Limb (tissue), 2 donors: ENCODE measurements around the gene SCAMP2.
"Not testable (repeated sequence)": the region's sequence is repeated elsewhere in the genome, so short reads cannot be mapped to it uniquely, and the experiment has no call there.

Source experiments
- DNase-seq, 2 donors: peaks; one replicate each; pipeline ENCODE4 v3.0.0-alpha.2; 2016; ENCODE audit errors: extremely low spot score in 2 of 2

Gene SCAMP2

GRCh38 chr15:74873036-74873755, at the start of gene SCAMP2:
SCAMP2 (minus strand) TSS chr15:74873365; CDS start chr15:74873255, 110 bp downstream.
- DNase-seq, result peak; percentile 96 to 97

- no peak for DNase-seq
These were observed 47.3 kb upstream of the SCAMP2 start for GRCh38 chr15:74920456-74920855.

- no peak for DNase-seq
These were observed 44.5 kb upstream of the SCAMP2 start for GRCh38 chr15:74917676-74918075.

- not testable (repeated sequence) for DNase-seq
These were observed 40.6 kb upstream of the SCAMP2 start for GRCh38 chr15:74913799-74914198.

GRCh38 chr15:74913041-74913440, 39.9 kb upstream of the SCAMP2 start:
- no peak for DNase-seq

- no peak for DNase-seq
These were observed 35.5 kb upstream of the SCAMP2 start for GRCh38 chr15:74908635-74909034.

- no peak for DNase-seq
These were observed 34.2 kb upstream of the SCAMP2 start for GRCh38 chr15:74907163-74907870.

- peak; percentile 91 to 95 for DNase-seq
These were observed 33.4 kb upstream of the SCAMP2 start, which contains the start of gene FAM219B for GRCh38 chr15:74906450-74907162. FAM219B (minus strand) TSS chr15:74906851; CDS start chr15:74906800, 51 bp downstream.

GRCh38 chr15:74906067-74906449, 32.9 kb upstream of the SCAMP2 start:
- DNase-seq, result no peak

- DNase-seq, result no peak
These were observed 31.1 kb upstream of the SCAMP2 start for GRCh38 chr15:74904190-74904805.

- no peak for DNase-seq
These were observed 30.5 kb upstream of the SCAMP2 start for GRCh38 chr15:74903676-74904075.

GRCh38 chr15:74902295-74903075, 29.3 kb upstream of the SCAMP2 start:
- DNase-seq, result no peak

GRCh38 chr15:74901612-74902063, 28.5 kb upstream of the SCAMP2 start:
- DNase-seq, result peak; percentile 61 to 67

GRCh38 chr15:74897300-74897701, 24.1 kb upstream of the SCAMP2 start:
- DNase-seq, result no peak

GRCh38 chr15:74896316-74896715, 23.2 kb upstream of the SCAMP2 start:
- DNase-seq, result no peak

GRCh38 chr15:74895830-74896229, 22.7 kb upstream of the SCAMP2 start:
- no peak for DNase-seq

GRCh38 chr15:74894383-74894782, 21.2 kb upstream of the SCAMP2 start:
- DNase-seq, result not testable (repeated sequence)

GRCh38 chr15:74893627-74894026, 20.5 kb upstream of the SCAMP2 start:
- no peak for DNase-seq

GRCh38 chr15:74892931-74893330, 19.8 kb upstream of the SCAMP2 start:
- DNase-seq, result no peak

GRCh38 chr15:74892313-74892712, 19.1 kb upstream of the SCAMP2 start:
- no peak for DNase-seq

- no peak for DNase-seq
These were observed 18.3 kb upstream of the SCAMP2 start for GRCh38 chr15:74891469-74891868.
